Upper lobe of left lung (tissue), 4 donors: Measurements from ENCODE around the gene REV3L.

Experiments
- CTCF ChIP-seq, 6 experiments: fragments of 450-650 bp in 4 of 6; fragments of 200-600 bp in 2 of 6; sonication (generic) in 2 of 6; IDR thresholded peaks; one replicate each; pipeline ENCODE4 v1.5.1; 2016 to 2019; ENCODE audit warnings: antibody characterized with exemption in 6 of 6
- EP300 ChIP-seq, 4 donors: sonication (generic); formaldehyde crosslinking; IDR thresholded peaks; one replicate each; pipeline ENCODE4 v1.5.1; 2017; ENCODE audit warnings: antibody characterized with exemption in 4 of 4, control low read depth in 2 of 4

DNA sequence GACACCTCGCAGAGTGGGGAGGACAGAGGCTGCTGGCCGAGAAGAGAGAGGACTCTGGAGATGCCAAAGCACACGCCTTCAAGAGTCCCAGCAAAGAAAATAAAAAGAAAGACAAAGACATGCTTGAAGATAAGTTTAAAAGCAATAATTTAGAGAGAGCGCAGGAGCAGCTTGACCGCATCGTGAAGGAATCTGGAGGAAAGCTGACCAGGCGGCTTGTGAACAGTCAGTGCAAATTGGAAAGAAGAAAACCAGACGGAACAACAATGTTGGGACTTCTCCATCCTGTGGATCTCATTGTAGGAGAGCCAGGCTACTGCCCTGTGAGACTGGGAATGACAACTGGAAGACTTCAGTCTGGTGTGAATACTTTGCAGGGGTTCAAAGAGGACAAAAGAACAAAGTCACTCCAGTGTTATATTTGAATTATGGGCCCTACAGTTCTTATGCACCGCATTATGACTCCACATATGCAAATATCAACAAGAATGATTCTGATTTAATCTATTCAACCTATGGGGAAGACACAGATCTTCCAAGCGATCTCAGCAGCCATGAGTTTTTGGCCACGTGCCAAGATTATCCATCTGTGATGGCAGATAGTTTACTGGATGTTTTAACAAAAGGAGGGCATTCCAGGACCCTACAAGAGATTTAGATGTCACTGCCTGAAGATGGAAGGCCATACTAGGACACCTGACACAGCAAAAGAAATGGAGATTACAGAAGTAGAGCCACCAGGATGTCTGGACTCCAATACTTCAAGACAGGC lies 52.2 kb downstream of the REV3L start:
- TF ChIP-seq CTCF (IDR thresholded peaks at IDR 0.05) (no peak), EP300 (IDR thresholded peaks at IDR 0.05) (no peak)
